Heart left ventricle (tissue), 16 donors: Measurements from ENCODE around the gene OR13G1. TPM values are rescaled to one million over a fixed set of nuclear protein-coding genes. Genes with fewer than 3 reads are reported as not detected.
A peak's percentile ranks its signal among the peaks of the same experiment; 100 is the strongest.

ENCODE experiments used
- ATAC-seq, 4 donors: fragments of 200-7000 bp; cut with Tn5 transposase; one replicate each; pipeline ENCODE4 v1.9.1; 2020 to 2022; ENCODE audit warnings: moderate library complexity in 4 of 4, mild to moderate bottlenecking in 3 of 4, moderate number of reproducible peaks in 1 of 4
- DNase-seq, 5 donors: peaks; one replicate each; pipeline ENCODE4 v3.0.0-alpha.2; 2020
- H3K27ac ChIP-seq, 12 donors: fragments of 200-600 bp; sonication (generic) in 4 of 12; one replicate each; pipeline versions ENCODE4 v1.5.0 to v1.8.0; 2016 to 2022; ENCODE audit warnings: mild to moderate bottlenecking in 2 of 12
- H3K27me3 ChIP-seq, 9 donors: fragments of 200-600 bp; sonication (generic) in 2 of 9; one replicate each; pipeline versions ENCODE4 v1.5.1 to v1.8.0; 2016 to 2022; ENCODE audit warnings: mild to moderate bottlenecking in 3 of 9
- H3K36me3 ChIP-seq, 9 donors: fragments of 200-600 bp; sonication (generic) in 2 of 9; one replicate each; pipeline versions ENCODE4 v1.5.0 to v1.8.0; 2018 to 2022; ENCODE audit warnings: mild to moderate bottlenecking in 2 of 9
- H3K4me1 ChIP-seq, 12 donors: fragments of 200-600 bp; sonication (generic) in 4 of 12; one replicate each; pipeline versions ENCODE4 v1.5.0 to v1.8.0; 2016 to 2022; ENCODE audit warnings: mild to moderate bottlenecking in 3 of 12
- H3K4me3 ChIP-seq, 12 donors: fragments of 200-600 bp; sonication (generic) in 4 of 12; one replicate each; pipeline versions ENCODE4 v1.5.0 to v1.8.0; 2017 to 2022; ENCODE audit warnings: mild to moderate bottlenecking in 9 of 12, moderate library complexity in 4 of 12
- H3K9me3 ChIP-seq, 12 donors: fragments of 200-600 bp; sonication (generic) in 4 of 12; one replicate each; pipeline versions ENCODE4 v1.5.0 to v1.8.0; 2016 to 2022; ENCODE audit warnings: mild to moderate bottlenecking in 1 of 12
- CTCF ChIP-seq, 12 donors: fragments of 200-600 bp; sonication (generic) in 4 of 12; IDR thresholded peaks; one replicate each; pipeline versions ENCODE4 v1.5.0 to v1.8.0; 2018 to 2022; ENCODE audit warnings: antibody characterized with exemption in 12 of 12, mild to moderate bottlenecking in 5 of 12
- POLR2A ChIP-seq, 2 donors: fragments of 450-650 bp; IDR thresholded peaks; one replicate each; pipeline ENCODE4 v1.6.1; 2017; ENCODE audit warnings: antibody characterized with exemption in 2 of 2, mild to moderate bottlenecking in 2 of 2, moderate library complexity in 2 of 2
- WGBS, 4 donors: extraction: QIAGEN DNeasy Blood & Tissue Kit in 2 of 4; methylation state at CpG; one replicate each; pipeline versions ENCODE4 v1.1.5 to v1.1.7; 2013 to 2018; 5-methylcytosine and 5-hydroxymethylcytosine counted together
- intact Hi-C, 10 donors: fragments of 100-400 bp; cut with DNase I; formaldehyde crosslinking; loops; one replicate each; pipeline versions ENCODE4 v1.11.1 to v1.14.2; 2022
- polyA plus RNA-seq, 2 donors: library from polyadenylated mRNA; stranded (reverse); fragments of 200-250 nt; gene quantifications; one replicate each; pipeline ENCODE4 v1.2.3, GENCODE V29; 2013
- total RNA-seq, 9 donors: library from RNA; depleted of rRNA in 2 of 9; stranded (reverse); fragments of >200 nt in 2 of 9; fragmentation: NEBNext Ultra II Directional in 3 of 9; extraction: Animal tissue kit (Norgen Biotek cat#: 25700) in 3 of 9; gene quantifications; one replicate each; pipeline versions ENCODE4 v1.1.0 to v1.2.4, GENCODE V29; 2016 to 2023
- donor health status: ischemic (EF 13 %, LVEDD 7.1; RV severe dilation, severe dysfunction).
- donor health status: healthy with polysubstance abuse.
- donor health status: DM: no; HTN: yes; CAD: no.
- donor health status: DM: no; HTN: no; CAD: no.
- donor health status: ischemic (EF 25% LVEDD 6.9; RV normal size, moderate dysfunction).
- donor health status: ischemic (EF 25% LVEDD 5.7; RV mildly dilated, moderate dysfunction).
- donor health status: healthy.
- donor health status: DM: yes; HTN: yes; CAD: no.
- donor health status: ischemic (EF 35%, LVEDD 5.7; RV mildly dilated, moderate dysfunction).
- donor health status: nonischemic (EF 11% LVEDD 7.7; RV severe dilation, severe dysfunction).
- donor health status: DM: yes; HTN: yes; CAD: no.
- donor health status: PGD.
- donor health status: ischemic (EF 29% LVEDD 5.4; RV normal size, mild dysfunction).
- donor health status: nonischemic (EF 23%, LVEDD 6.1; RV moderate dilation, normal function).

Gene OR13G1
- total and polyA plus RNA-seq, 11 donors = not detected

GRCh38 chr1:247701338-247701737 lies 21.8 kb upstream of the OR13G1 start:
- intact Hi-C loops = no loop called here
- Histone ChIP-seq H3K9me3 (peaks cover 0 to 5% (median 0%) of the 10 kb centered on the region in 12 donors), H3K4me1 (no peaks in the 10 kb centered on the region), H3K36me3 (no peaks in the 10 kb centered on the region), H3K4me3 (no peak overlapping the region), H3K27me3 (no peaks in the 10 kb centered on the region), H3K27ac (no peak overlapping the region)
- 62 to 72% (median 67%) methylated on average over 1 of the region's 1 CpG for WGBS, 4 donors
- ATAC-seq (no peak), DNase-seq (no peak)
- TF ChIP-seq POLR2A (IDR thresholded peaks at IDR 0.05) (no peak), CTCF (IDR thresholded peaks at IDR 0.05) (no peak)

DNA sequence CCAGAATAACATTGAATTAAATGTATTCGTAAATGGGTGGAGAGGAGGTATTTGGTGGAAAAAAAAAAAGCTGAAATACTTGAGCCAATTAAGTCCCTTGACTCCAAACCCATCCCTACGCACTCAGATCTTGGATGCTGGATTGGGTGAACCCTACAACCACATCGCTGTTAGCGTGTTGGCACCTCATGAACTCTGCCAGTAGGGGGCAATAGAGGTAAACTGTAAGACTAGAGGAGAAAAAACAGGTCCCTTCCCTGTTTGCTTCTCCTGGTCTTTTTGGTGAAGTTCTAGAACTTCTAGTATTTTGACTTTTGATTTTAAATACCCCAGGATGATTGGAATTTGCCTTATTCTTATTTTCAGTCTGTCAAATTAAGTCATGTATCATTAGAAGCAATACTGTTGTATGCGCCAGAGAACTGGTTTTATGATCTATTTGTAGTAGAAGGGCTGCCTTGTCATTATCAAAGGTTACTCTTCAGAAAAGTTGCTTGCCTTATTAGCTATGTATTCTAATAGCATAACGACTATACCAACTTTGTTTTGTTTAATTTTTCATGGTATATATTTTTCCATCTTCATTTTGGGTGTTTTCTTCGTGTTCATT lies 1.9 kb upstream of the OR13G1 start:
- Histone ChIP-seq H3K27ac (no peak overlapping the region), H3K27me3 (no peaks in the 10 kb centered on the region), H3K4me3 (no peak overlapping the region), H3K4me1 (no peaks in the 10 kb centered on the region), H3K36me3 (no peaks in the 10 kb centered on the region), H3K9me3 (peaks cover 0 to 2% (median 0%) of the 10 kb centered on the region in 12 donors)
- ATAC-seq (no peak), DNase-seq (no peak)
- TF ChIP-seq POLR2A (IDR thresholded peaks at IDR 0.05) = no peak
- peak; percentile 18 to 69 (median 46) for TF ChIP-seq CTCF (IDR thresholded peaks at IDR 0.05)
- intact Hi-C loops = no loop called here
- WGBS, 4 donors = 27 to 33% (median 29%) methylated on average over 7 of the region's 7 CpGs

- Histone ChIP-seq H3K36me3 (no peaks in the 10 kb centered on the region), H3K4me3 (no peak overlapping the region), H3K4me1 (no peaks in the 10 kb centered on the region), H3K27me3 (no peaks in the 10 kb centered on the region), H3K9me3 (peaks cover 0 to 2% (median 0%) of the 10 kb centered on the region in 12 donors), H3K27ac (no peak overlapping the region)
- TF ChIP-seq POLR2A (IDR thresholded peaks at IDR 0.05) (no peak), CTCF (IDR thresholded peaks at IDR 0.05) (no peak)
- intact Hi-C loops = no loop called here
- ATAC-seq (no peak), DNase-seq (no peak)
- WGBS, 4 donors = 81 to 89% (median 83%) methylated on average over 4 of the region's 4 CpGs
These were observed 632 bp upstream of the OR13G1 start for GRCh38 chr1:247680171-247680570.

DNA sequence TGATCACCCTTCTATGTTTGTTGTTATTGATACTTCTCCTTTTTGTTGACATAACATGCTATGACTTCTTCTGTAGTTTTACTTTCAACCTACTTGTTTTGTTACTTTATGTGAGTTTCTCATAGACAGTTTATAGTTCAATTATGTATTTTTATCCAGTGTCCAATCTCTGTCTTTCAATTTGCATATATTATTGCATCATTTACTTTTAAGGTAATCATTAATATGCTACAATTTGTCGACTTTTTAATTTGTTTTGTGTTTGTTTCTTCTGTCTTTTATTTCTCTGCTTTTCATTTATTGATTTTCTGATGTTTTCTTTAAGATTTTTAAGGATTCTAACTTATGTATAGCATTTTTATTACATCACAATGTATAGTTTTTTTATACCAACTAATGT lies 10.3 kb downstream of the OR13G1 start:
- Histone ChIP-seq H3K4me3 (no peak overlapping the region), H3K27ac (no peak overlapping the region), H3K9me3 (peaks cover 0 to 15% (median 4%) of the 10 kb centered on the region in 12 donors), H3K4me1 (no peaks in the 10 kb centered on the region), H3K27me3 (no peaks in the 10 kb centered on the region), H3K36me3 (no peaks in the 10 kb centered on the region)
- ATAC-seq = no peak
- intact Hi-C loops = no loop called here
- TF ChIP-seq POLR2A (IDR thresholded peaks at IDR 0.05) (no peak), CTCF (IDR thresholded peaks at IDR 0.05) (no peak)
- 28 to 44% (median 32%) methylated on average over 1 of the region's 1 CpG for WGBS, 4 donors
- no peak for DNase-seq
